Parietal lobe (tissue), 2 donors: ENCODE data around the gene CALCOCO2. TPM values are rescaled to one million over a fixed set of nuclear protein-coding genes. Genes with fewer than 3 reads are reported as not detected.

Experiments
- small RNA-seq: library from RNA; depleted of rRNA; stranded (forward); fragments of <200 nt; gene quantifications from one replicate; pipeline ENCODE3, GENCODE V24; 2014; ENCODE audit warnings: low replicate concordance
- total RNA-seq: library from RNA; depleted of rRNA; stranded (reverse); fragments of >200 nt; gene quantifications from one replicate; pipeline ENCODE4 v1.2.3, GENCODE V29; 2014

CALCOCO2 gene
- total RNA-seq = 38.5 TPM

GRCh38 chr17:48830840-48831548, at the start of gene CALCOCO2:
CALCOCO2 (plus strand) TSS chr17:48831035; CDS start chr17:48841708, 10,673 bp downstream.

GRCh38 chr17:48816774-48817590, 13.9 kb upstream of the CALCOCO2 start, which contains the start of gene TTLL6:
TTLL6 (minus strand) TSS chr17:48817229; CDS start chr17:48817072, 157 bp downstream.

GRCh38 chr17:48908047-48908843, 77.4 kb downstream of the CALCOCO2 start, which contains the start of gene UBE2Z:
UBE2Z (plus strand) TSS chr17:48908407; CDS start chr17:48908504, 97 bp downstream.

Small RNAs within 50 kb of the gene (small RNA-seq; reads per million reads assigned to genes)
- gene AC068531.1 = not detected
- gene RF00263 = not detected

Other genes with a start within 250 kb of the CALCOCO2 start
- not detected for gene HOXB3, start 240.8 kb upstream of the CALCOCO2 start, total RNA-seq
- gene HOXB5, start 237.3 kb upstream of the CALCOCO2 start, total RNA-seq = not detected
- not detected for gene HOXB6, start 226.0 kb upstream of the CALCOCO2 start, total RNA-seq
- gene HOXB7, start 220.0 kb upstream of the CALCOCO2 start, total RNA-seq = not detected
- not detected for gene HOXB8, start 215.7 kb upstream of the CALCOCO2 start, total RNA-seq
- gene HOXB9, start 204.7 kb upstream of the CALCOCO2 start, total RNA-seq = not detected
- not detected for gene PRAC1, start 108.5 kb upstream of the CALCOCO2 start, total RNA-seq
- gene PRAC2, start 107.8 kb upstream of the CALCOCO2 start, total RNA-seq = not detected
- not detected for gene HOXB13, start 102.3 kb upstream of the CALCOCO2 start, total RNA-seq
- gene TTLL6, start 13.8 kb upstream of the CALCOCO2 start, total RNA-seq = not detected
- gene ATP5MC1, start 61.8 kb downstream of the CALCOCO2 start, total RNA-seq = 28.8 TPM
- gene UBE2Z, start 77.4 kb downstream of the CALCOCO2 start, total RNA-seq = 61.0 TPM
- 59.8 TPM for gene SNF8, start 113.8 kb downstream of the CALCOCO2 start, total RNA-seq
- gene GIP, start 137.6 kb downstream of the CALCOCO2 start, total RNA-seq = not detected
- gene IGF2BP1, start 166.3 kb downstream of the CALCOCO2 start, total RNA-seq = 2.8 TPM